HepG2 (cell line): Measurements from ENCODE around the gene ERFL. TPM values are rescaled to one million over a fixed set of nuclear protein-coding genes. Genes with fewer than 3 reads are reported as not detected.

ENCODE experiments used
- ARNT ChIP-seq: fragments of 450-650 bp; IDR thresholded peaks from 2 replicates; pipeline ENCODE4 v1.6.1; 2017
- BRD4 ChIP-seq: sonication (generic); formaldehyde crosslinking; IDR thresholded peaks from 2 replicates; pipeline ENCODE4 v1.4.0; 2020; ENCODE audit warnings: missing genetic modification reagents
- HCFC1 ChIP-seq: fragments of 150-350 bp; IDR thresholded peaks from 2 replicates; pipeline ENCODE4 v1.6.1; 2014; ENCODE audit warnings: low read depth, low read length
- HMG20B ChIP-seq: conservative IDR thresholded peaks from 2 replicates; pipeline ENCODE4 v1.6.1; 2016; ENCODE audit warnings: missing genetic modification reagents, missing compliant biosample characterization
- HMGA1 ChIP-seq: sonication (generic); formaldehyde crosslinking; conservative IDR thresholded peaks from 2 replicates; pipeline ENCODE4 v1.4.0; 2020; ENCODE audit warnings: missing genetic modification reagents
- JARID2 ChIP-seq: sonication (generic); formaldehyde crosslinking; IDR thresholded peaks from 2 replicates; pipeline ENCODE4 v1.8.1; 2023; ENCODE audit warnings: missing genetic modification reagents, inconsistent platforms; ENCODE audit not compliant: insufficient replicate concordance
- KDM5A ChIP-seq: fragments of 200-600 bp; sonication (generic); IDR thresholded peaks from 2 replicates; pipeline ENCODE4 v1.7.0; 2018; ENCODE audit warnings: antibody characterized with exemption, mild to moderate bottlenecking, low read length, borderline replicate concordance
- MIER2 ChIP-seq: IDR thresholded peaks from 2 replicates; pipeline ENCODE4 v1.6.1; 2016; ENCODE audit warnings: missing biosample characterization, missing genetic modification reagents
- PLRG1 ChIP-seq: fragments of 450-650 bp; conservative IDR thresholded peaks from 2 replicates; pipeline ENCODE4 v1.6.1; 2016
- POGK ChIP-seq: sonication (generic); formaldehyde crosslinking; conservative IDR thresholded peaks from 2 replicates; pipeline ENCODE4 v1.8.0; 2022; ENCODE audit warnings: mild to moderate bottlenecking, moderate library complexity, missing genetic modification reagents
- SCMH1 ChIP-seq: sonication (generic); formaldehyde crosslinking; IDR thresholded peaks from 2 replicates; pipeline ENCODE4 v1.9.0; 2021; ENCODE audit warnings: missing genetic modification reagents, mild to moderate bottlenecking, borderline replicate concordance
- SRF ChIP-seq: IDR thresholded peaks from 2 replicates; pipeline ENCODE4 v1.6.1; 2011; ENCODE audit warnings: mild to moderate bottlenecking, low read depth, low read length, moderate library complexity
- ZFYVE20 ChIP-seq: sonication (generic); formaldehyde crosslinking; IDR thresholded peaks from 2 replicates; pipeline ENCODE4 v1.8.0; 2023; ENCODE audit warnings: low read depth, mild to moderate bottlenecking, moderate library complexity, missing genetic modification reagents, borderline replicate concordance
- ZNF136 ChIP-seq: sonication (generic); formaldehyde crosslinking; IDR thresholded peaks from 2 replicates; pipeline ENCODE4 v1.8.1; 2022; ENCODE audit warnings: low read depth, mild to moderate bottlenecking, moderate library complexity, missing genetic modification reagents
- ZNF160 ChIP-seq: sonication (generic); formaldehyde crosslinking; IDR thresholded peaks from 2 replicates; pipeline ENCODE4 v1.8.0; 2022; ENCODE audit warnings: mild to moderate bottlenecking, inconsistent platforms, missing genetic modification reagents
- ZNF20 ChIP-seq: sonication (generic); formaldehyde crosslinking; IDR thresholded peaks from 2 replicates; pipeline ENCODE4 v1.4.0; 2020; ENCODE audit warnings: mild to moderate bottlenecking, moderate library complexity, missing genetic modification reagents
- ZNF296 ChIP-seq: sonication (generic); formaldehyde crosslinking; conservative IDR thresholded peaks from 2 replicates; pipeline ENCODE4 v1.5.0; 2020; ENCODE audit warnings: mild to moderate bottlenecking, missing genetic modification reagents
- ZNF337 ChIP-seq: sonication (generic); formaldehyde crosslinking; IDR thresholded peaks from 2 replicates; pipeline ENCODE4 v1.5.1; 2020; ENCODE audit warnings: missing genetic modification reagents, low read depth, mild to moderate bottlenecking, borderline replicate concordance
- ZNF343 ChIP-seq: sonication (generic); formaldehyde crosslinking; IDR thresholded peaks from 2 replicates; pipeline ENCODE4 v1.4.0; 2020; ENCODE audit warnings: mild to moderate bottlenecking, missing genetic modification reagents
- ZNF431 ChIP-seq: sonication (generic); formaldehyde crosslinking; IDR thresholded peaks from 2 replicates; pipeline ENCODE4 v1.9.0; 2022; ENCODE audit warnings: missing genetic modification reagents, low read depth, mild to moderate bottlenecking, borderline replicate concordance
- ZNF652 ChIP-seq: IDR thresholded peaks from 2 replicates; pipeline ENCODE4 v1.6.1; 2016; ENCODE audit warnings: low read depth, borderline replicate concordance
- ZNF670 ChIP-seq: sonication (generic); formaldehyde crosslinking; IDR thresholded peaks from 2 replicates; pipeline ENCODE4 v1.8.0; 2022; ENCODE audit warnings: mild to moderate bottlenecking, missing genetic modification reagents, borderline replicate concordance
- ZSCAN12 ChIP-seq: sonication (generic); formaldehyde crosslinking; IDR thresholded peaks from 2 replicates; pipeline ENCODE4 v1.9.0; 2021; ENCODE audit warnings: mild to moderate bottlenecking, missing genetic modification reagents
- polyA plus RNA-seq, 8 experiments: library from polyadenylated mRNA; depleted of rRNA in 3 of 8; stranded (reverse) in 7 of 8; unstranded in 1 of 8; fragments of >200 nt; fragmentation: Illumina TruSeq in 4 of 8; extraction: Trizol in 4 of 8; gene quantifications; 2 replicates each; pipeline versions ENCODE4 v1.2.1 to v1.2.3, GENCODE V29; 2011 to 2016; ENCODE audit warnings: low read depth in 4 of 8, missing spikeins in 1 of 8, mixed read lengths in 1 of 8; ENCODE audit not compliant: insufficient read depth in 1 of 8
- total RNA-seq, 5 experiments: library from RNA; depleted of rRNA; stranded (reverse); fragments of >200 nt; fragmentation: Illumina TruSeq; extraction: Trizol; gene quantifications; 2 replicates each; pipeline ENCODE4 v1.2.3, GENCODE V29; 2016; ENCODE audit warnings: low read depth in 1 of 5
- TF ChIP-seq, protein P1 (sequence below), 2 experiments: sonication (generic) in 1 of 2; formaldehyde crosslinking in 1 of 2; IDR thresholded peaks; 2 replicates each; pipeline versions ENCODE4 v1.4.0 to v1.6.1; 2016 to 2020; ENCODE audit warnings: borderline replicate concordance in 1 of 2, low read depth in 1 of 2, mild to moderate bottlenecking in 1 of 2, missing genetic modification reagents in 1 of 2
- TF ChIP-seq, protein P2 (sequence below): sonication (generic); formaldehyde crosslinking; IDR thresholded peaks from 2 replicates; pipeline ENCODE4 v1.4.0; 2020; ENCODE audit warnings: mild to moderate bottlenecking, missing genetic modification reagents

Gene ERFL
- total and polyA plus RNA-seq, 2 of the 13 experiments (the other 11 are each of a cell fraction or from before 2014, with no cell fraction given): not detected

DNA sequence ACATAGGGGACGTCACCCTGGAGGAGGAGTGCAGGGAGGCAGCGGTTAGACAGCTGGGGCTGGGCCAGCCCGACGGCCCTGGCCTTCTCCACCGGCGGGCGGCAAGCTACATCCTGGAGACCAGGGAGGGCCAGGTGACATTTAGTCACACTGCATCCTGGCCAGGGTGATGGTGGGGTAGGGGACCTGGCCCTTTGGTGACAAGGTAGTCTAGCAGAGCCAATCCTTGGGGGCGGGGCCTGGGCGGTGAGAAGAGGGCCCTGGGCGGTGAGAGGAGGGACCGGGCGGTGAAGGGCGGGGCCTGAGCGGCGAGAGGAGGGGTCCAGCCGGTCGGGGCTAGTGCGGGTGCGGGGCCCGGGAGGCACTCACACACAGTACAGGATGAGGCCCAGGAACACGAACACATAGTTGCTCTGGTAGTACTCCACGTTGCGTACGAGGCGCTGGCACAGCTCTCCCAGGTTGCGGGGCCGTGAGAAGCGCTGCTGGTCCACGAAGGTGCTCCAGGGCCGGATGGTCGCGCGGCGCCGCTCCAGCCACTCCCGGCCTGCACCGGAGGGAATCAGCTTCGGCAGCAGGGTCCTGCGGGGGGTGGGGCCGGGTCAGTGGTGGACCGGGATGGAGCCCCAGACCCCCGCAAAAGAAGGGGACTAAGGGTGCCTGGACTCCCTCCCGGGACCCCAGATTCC is 30.3 kb upstream of the ERFL start (continued):
- TF ChIP-seq ZNF296 (no peak), BRD4 (CRISPR knock-in tag) (no peak), PLRG1 (no peak), ZSCAN12 (no peak), ZNF343 (CRISPR knock-in tag) (no peak; the same call in 1 of the 2 replicates), HMG20B (CRISPR knock-in tag) (no peak), ZNF136 (no peak), HCFC1 (no peak), ZNF670 (CRISPR knock-in tag) (peak; percentile 79; the same call in 1 of the 2 replicates), ZNF652 (CRISPR knock-in tag) (no peak), ZNF160 (no peak), JARID2 (no peak), ZNF20 (CRISPR knock-in tag) (no peak), POGK (CRISPR knock-in tag) (no peak), ZNF431 (CRISPR knock-in tag) (0 out of 2 replicates have a peak, but pooled peaks have one; percentile 37), ARNT (no peak), ZFYVE20 (CRISPR knock-in tag) (no peak), KDM5A (no peak; the same call in 1 of the 2 replicates), SCMH1 (no peak), SRF (no peak), HMGA1 (CRISPR knock-in tag) (no peak), ZNF337 (no peak), MIER2 (CRISPR knock-in tag) (no peak)
- TF ChIP-seq, protein P1, sequence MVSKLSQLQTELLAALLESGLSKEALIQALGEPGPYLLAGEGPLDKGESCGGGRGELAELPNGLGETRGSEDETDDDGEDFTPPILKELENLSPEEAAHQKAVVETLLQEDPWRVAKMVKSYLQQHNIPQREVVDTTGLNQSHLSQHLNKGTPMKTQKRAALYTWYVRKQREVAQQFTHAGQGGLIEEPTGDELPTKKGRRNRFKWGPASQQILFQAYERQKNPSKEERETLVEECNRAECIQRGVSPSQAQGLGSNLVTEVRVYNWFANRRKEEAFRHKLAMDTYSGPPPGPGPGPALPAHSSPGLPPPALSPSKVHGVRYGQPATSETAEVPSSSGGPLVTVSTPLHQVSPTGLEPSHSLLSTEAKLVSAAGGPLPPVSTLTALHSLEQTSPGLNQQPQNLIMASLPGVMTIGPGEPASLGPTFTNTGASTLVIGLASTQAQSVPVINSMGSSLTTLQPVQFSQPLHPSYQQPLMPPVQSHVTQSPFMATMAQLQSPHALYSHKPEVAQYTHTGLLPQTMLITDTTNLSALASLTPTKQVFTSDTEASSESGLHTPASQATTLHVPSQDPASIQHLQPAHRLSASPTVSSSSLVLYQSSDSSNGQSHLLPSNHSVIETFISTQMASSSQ (IDR thresholded peaks at IDR 0.05; ENCODE audit: low read depth): no peak
- TF ChIP-seq, protein P1 (CRISPR knock-in tag; IDR thresholded peaks at IDR 0.05; ENCODE audit: borderline replicate concordance): no peak; the same call in 1 of the 2 replicates
- TF ChIP-seq, protein P2, sequence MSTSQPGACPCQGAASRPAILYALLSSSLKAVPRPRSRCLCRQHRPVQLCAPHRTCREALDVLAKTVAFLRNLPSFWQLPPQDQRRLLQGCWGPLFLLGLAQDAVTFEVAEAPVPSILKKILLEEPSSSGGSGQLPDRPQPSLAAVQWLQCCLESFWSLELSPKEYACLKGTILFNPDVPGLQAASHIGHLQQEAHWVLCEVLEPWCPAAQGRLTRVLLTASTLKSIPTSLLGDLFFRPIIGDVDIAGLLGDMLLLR (CRISPR knock-in tag): no peak
